Hematopoietic multipotent progenitor cell treated with erythropoietin and hydrocortisone succinate and interleukin-3 and kit ligand, for 15 days (in vitro differentiated cells): ENCODE measurements around the gene OR2AT4.
"Not testable (repeated sequence)": the region's sequence is repeated elsewhere in the genome, so short reads cannot be mapped to it uniquely, and the experiment has no call there.

Source experiments
- DNase-seq: peaks from one replicate; pipeline ENCODE4 v3.0.0-alpha.2; 2015; ENCODE audit warnings: low spot score

The OR2AT4 gene

GRCh38 chr11:75096456-75097172 lies at the start of gene OR2AT4:
OR2AT4 (minus strand) TSS chr11:75096876.
- DNase-seq = peak; percentile 21

DNA sequence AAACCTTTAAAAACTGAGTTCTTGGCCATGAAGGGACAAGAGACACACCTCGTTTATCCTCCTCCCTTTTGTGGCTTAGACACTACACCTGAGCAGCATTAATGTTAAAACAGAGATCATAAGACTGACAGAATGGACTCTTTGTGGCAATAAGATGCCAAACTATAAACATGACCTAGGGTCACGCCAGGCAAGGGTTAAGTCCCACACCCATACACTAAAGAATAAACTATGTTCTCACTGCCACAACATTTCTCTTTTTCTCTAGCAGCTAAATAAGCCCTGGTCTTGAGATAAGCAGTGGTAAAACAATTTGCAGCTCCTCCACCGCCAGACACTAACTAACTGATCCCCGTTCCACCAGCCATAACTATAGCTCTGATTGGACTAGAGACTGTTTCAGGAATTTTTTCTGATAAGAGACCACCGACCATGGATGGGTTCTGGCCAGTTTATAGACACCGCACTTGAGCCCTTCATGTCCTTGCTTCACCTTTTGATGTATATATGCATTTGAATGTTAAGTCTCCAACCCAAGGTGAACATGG lies 49.4 kb upstream of the OR2AT4 start:
- DNase-seq = no peak

- no peak for DNase-seq
These were observed 48.7 kb upstream of the OR2AT4 start for GRCh38 chr11:75145196-75145971.

DNA sequence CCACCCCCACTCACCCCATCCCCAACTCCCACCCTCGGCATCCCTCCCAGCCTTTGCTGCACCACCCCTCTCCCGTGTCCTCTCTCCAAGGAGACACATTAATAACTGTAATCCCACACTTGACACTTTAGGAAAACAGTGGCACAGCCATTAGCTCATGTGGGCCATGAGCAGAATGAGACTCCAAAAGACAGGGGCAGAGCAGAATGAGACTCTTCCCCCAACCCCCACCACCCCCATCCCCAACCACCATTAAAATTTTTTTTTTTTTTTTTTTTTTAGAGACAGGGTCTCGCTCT lies 48.0 kb upstream of the OR2AT4 start:
- no peak for DNase-seq

GRCh38 chr11:75143420-75143731 lies 46.7 kb upstream of the OR2AT4 start:
- DNase-seq = no peak

DNA sequence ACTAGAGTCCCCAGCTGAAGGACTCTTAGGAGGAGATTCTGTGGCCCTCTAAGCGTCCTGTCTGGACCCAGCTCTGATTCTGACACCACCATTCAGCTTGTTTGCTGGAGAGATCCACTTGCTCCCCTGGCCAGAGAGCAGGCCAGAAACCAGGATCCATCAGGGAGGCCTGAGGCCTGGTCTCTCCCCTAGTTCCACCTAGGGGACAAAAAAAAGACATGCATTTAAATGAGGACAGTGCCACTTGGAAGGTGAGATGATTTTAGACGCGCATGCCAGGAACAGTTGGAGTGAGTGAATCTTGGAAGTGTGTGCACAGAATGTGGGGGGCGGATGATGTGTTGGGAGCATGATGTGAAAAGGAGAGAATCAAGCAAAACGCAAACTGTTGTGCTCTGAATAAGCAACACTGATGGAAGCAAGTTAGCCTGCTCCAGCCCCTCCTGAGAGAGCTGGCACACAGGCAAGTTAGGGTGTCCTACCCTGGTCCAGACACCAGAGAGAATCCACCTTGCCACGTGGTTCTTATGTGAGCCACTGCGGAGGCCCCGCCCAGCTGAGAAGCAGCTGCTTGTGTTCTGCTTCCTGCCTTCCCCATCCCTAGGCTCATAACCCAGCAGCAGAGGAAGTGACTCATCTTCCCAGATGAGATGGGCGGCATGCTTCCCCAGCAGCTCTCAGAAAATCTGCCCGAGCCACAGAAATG lies 46.2 kb upstream of the OR2AT4 start:
- DNase-seq = no peak

- no peak for DNase-seq
These were observed 44.5 kb upstream of the OR2AT4 start for GRCh38 chr11:75141166-75141565.

GRCh38 chr11:75140269-75141138 lies 43.8 kb upstream of the OR2AT4 start:
- DNase-seq = peak; percentile 60

DNA sequence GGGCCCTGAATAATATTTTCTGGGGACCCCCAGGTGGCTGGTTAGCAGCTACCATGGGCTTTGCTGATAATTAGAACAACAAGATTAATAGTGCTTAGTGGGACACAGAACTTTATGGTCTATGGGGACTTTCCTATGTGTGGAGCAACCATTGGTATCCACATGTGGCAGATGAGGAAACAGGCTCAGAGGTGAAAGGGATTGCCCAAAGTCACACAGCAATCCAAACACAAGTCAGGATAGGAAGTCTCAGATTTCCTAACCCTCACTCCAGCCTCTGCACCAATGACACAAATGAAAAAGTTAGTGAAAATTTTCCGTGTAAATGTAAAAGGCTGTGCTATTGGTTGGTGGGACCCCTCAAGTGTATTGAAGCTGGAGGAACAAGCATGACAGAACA lies 39.0 kb upstream of the OR2AT4 start:
- no peak for DNase-seq

GRCh38 chr11:75135021-75135650 lies 38.5 kb upstream of the OR2AT4 start:
- no peak for DNase-seq

DNA sequence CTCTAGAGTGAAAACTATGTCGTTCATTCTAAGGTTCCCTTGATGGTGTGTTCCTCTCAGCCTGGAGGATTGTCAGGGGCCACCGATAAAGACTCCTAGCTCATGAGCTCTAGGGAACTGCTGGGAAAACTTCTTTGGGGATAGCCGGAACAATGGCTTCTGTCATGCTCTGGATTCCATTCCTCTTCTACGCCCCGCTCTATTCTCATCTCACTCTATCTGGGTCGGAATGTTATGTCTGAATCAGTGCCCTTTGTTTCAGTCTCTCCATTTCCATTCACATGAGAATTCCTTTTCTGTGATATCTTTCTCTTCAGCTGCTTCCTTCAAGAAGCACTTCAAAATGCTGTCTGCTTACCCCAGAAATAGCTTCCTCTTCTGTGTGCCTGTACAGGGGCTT lies 37.3 kb upstream of the OR2AT4 start:
- DNase-seq = no peak

DNA sequence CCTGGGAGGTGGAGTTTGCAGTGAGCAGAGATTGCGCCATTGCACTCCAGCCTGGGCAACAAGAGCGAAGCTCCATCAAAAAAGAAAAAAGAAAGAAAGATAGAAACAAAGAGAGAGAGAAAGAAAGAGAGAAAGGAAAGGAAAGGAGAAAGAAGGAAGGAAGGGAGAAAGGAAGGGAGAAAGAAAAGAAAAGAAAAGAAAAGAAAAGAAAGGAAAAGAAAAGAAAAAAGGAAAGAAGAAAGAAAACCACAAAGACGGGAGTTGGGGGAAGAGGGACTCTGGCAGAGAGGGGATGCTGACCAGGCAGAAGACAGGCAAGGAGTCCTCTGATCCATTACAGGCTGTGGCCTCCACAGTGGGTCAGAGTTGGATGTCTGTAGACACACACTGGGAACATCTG lies 35.4 kb upstream of the OR2AT4 start:
- DNase-seq = no peak

DNA sequence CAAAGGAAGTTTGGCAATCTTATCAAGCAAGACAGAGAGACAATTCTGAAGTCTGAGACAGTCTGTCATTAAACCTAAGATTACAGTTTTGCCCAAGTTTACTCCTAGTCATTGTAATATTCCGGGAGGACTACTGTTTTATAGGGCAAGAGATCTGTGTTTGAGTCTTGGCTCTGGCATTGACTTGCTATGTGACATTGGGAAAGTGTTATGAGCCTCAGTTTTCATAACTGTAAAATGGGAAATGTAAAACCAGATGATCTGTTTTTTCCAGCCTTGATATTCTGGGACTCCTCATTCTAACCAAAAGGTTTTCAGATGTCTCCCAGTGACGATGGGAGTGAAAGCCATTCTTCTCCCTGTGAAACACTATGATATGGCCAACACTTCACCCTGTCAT lies 29.9 kb upstream of the OR2AT4 start:
- DNase-seq = no peak

GRCh38 chr11:75118577-75118976 lies 21.9 kb upstream of the OR2AT4 start:
- no peak for DNase-seq

GRCh38 chr11:75114465-75114864 lies 17.8 kb upstream of the OR2AT4 start:
- no peak for DNase-seq

DNA sequence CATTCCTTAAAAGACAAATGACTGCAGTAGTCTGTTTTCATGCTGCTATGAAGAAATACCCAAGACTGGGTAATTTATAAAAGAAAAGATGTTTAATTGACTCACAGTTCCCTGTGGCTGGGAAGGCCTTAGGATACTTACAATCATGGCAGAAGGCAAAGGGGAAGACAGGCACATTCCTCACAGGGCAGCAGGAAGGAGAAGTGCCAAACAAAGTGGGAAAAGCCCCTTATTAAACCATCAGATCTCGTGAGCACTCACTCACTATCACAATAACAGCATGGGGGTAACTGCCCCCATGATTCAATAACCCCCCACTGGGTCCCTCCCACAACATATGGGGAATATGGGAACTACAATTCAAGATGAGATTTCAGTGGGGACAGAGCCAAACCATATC lies 16.4 kb upstream of the OR2AT4 start:
- no peak for DNase-seq

DNA sequence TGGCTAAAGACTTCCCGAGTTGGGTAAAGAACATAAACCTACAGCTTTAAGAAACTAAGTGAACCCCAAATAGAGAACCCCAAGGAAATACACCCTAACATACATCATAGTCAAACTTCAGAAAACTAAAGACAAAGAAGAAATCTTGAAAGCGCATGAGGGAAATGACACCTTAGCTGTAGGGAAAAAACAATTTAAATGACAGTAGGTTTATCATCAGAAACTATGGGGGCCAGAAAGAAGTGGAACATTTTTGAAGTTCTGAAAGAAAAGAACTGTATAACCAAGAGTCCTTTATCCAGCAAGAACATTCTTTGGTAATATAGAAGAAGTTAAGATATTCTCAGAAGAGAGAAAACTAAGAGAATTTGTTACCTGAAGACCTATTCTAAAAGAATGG lies 15.5 kb upstream of the OR2AT4 start:
- DNase-seq = no peak

- no peak for DNase-seq
These were observed 10.5 kb upstream of the OR2AT4 start for GRCh38 chr11:75107187-75107586.

DNA sequence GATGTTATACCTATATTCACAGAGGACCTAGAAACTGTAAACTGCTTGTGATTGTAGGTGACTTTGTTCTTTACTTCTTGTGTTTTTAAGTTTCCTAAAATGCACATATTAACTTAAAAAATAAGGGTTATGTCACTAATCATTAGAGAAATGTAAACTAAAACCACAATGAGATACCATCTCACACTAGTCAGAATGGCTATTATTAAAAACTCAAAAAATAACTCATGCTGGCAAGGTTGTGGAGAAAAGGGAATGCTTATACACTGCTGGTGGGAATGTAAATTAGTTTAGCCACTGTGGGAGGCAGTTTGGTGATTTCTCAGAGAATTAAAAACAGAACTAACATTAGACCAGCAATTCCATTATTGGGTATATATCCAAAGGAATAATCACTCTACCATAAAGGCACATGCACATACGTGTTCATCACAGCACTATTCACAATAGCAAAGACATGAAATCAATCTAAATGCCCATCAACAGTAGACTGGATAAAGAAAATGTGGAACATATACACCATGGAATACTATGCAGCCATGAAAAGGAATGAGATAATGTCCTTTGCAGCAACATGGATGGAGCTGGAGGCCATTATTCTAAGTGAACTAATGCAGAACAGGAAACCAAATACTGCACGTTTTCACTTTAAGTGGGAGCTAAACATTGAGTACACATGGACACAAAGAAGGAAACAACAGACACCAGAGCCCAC lies 9.4 kb upstream of the OR2AT4 start:
- DNase-seq = not testable (repeated sequence)

DNA sequence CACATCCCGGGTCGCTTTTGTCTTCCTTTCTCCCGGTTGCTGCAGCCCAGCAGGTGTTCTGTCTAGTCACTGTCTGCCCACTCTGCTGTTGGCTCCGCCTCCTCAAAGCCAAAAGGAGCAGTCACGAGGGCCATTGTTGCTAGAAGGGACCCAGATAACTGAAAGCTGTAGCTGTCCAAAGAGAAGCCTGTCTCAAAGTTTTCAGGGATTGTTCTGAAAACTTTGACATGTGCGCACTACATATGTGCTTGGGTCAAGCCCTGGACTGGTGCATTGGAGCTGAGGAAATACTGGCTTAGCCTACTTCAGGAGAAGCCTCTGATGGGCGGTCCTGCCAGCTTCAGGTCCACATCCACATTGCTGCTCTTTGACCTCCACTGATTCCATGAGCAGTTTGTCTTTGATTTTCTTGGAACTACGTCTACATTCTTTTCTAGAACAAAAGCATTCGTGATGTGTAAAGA lies 8.8 kb upstream of the OR2AT4 start:
- no peak for DNase-seq
